H9 (cell line): ENCODE measurements around the gene GSTA5. TPM values are rescaled to one million over a fixed set of nuclear protein-coding genes. Genes with fewer than 3 reads are reported as not detected.

Experiments
- DNase-seq: peaks from one replicate; pipeline ENCODE4 v3.0.0-alpha.2; 2017
- H2AFZ ChIP-seq: one replicate; pipeline ENCODE4 v1.6.1; 2013; ENCODE audit warnings: mild to moderate bottlenecking, low read length, control low read depth, moderate library complexity
- H2AK5ac ChIP-seq: 2 replicates; pipeline ENCODE4 v1.6.1; 2013; ENCODE audit warnings: low read length, control low read depth, mixed read lengths; ENCODE audit not compliant: insufficient read length
- H2BK120ac ChIP-seq: one replicate; pipeline ENCODE4 v1.6.1; 2013; ENCODE audit warnings: low read depth, mild to moderate bottlenecking, low read length, control low read depth, inconsistent platforms; ENCODE audit not compliant: poor library complexity, severe bottlenecking
- H2BK12ac ChIP-seq: 2 replicates; pipeline ENCODE4 v1.6.1; 2013; ENCODE audit warnings: low read length, control low read depth, mixed read lengths, low read depth; ENCODE audit not compliant: insufficient read length
- H2BK15ac ChIP-seq: 2 replicates; pipeline ENCODE4 v1.6.1; 2013; ENCODE audit warnings: low read depth, low read length, control low read depth
- H2BK20ac ChIP-seq: one replicate; pipeline ENCODE4 v1.6.1; 2013; ENCODE audit warnings: low read depth, mild to moderate bottlenecking, low read length, control low read depth, inconsistent platforms; ENCODE audit not compliant: poor library complexity, severe bottlenecking
- H2BK5ac ChIP-seq: 2 replicates; pipeline ENCODE4 v1.6.1; 2013; ENCODE audit warnings: low read length, control low read depth, mixed read lengths; ENCODE audit not compliant: insufficient read length
- H3K14ac ChIP-seq: 2 replicates; pipeline ENCODE4 v1.6.1; 2013; ENCODE audit warnings: low read length, control low read depth; ENCODE audit not compliant: insufficient read depth
- H3K18ac ChIP-seq: 2 replicates; pipeline ENCODE4 v1.6.1; 2013; ENCODE audit warnings: low read depth, mild to moderate bottlenecking, mixed read lengths, low read length, control low read depth; ENCODE audit not compliant: insufficient read length
- H3K23ac ChIP-seq: 2 replicates; pipeline ENCODE4 v1.6.1; 2013; ENCODE audit warnings: low read length, control low read depth, mixed read lengths, low read depth; ENCODE audit not compliant: insufficient read length
- H3K23me2 ChIP-seq: 2 replicates; pipeline ENCODE4 v1.6.1; 2013; ENCODE audit warnings: low read depth, mild to moderate bottlenecking, mixed read lengths, low read length, control low read depth; ENCODE audit not compliant: insufficient read length, poor library complexity, severe bottlenecking
- H3K27ac ChIP-seq: 2 replicates; pipeline ENCODE4 v1.5.1; 2013; ENCODE audit warnings: low read length, control low read depth, mixed read lengths, low read depth; ENCODE audit not compliant: insufficient read length
- H3K27me3 ChIP-seq: 2 replicates; pipeline ENCODE4 v1.6.1; 2013; ENCODE audit warnings: low read length, control low read depth, inconsistent platforms; ENCODE audit not compliant: insufficient read depth
- H3K4ac ChIP-seq: 2 replicates; pipeline ENCODE4 v1.6.1; 2013; ENCODE audit warnings: low read depth, mild to moderate bottlenecking, control low read depth, inconsistent platforms, low read length, moderate library complexity
- H3K4me1 ChIP-seq: 2 replicates; pipeline ENCODE4 v1.6.1; 2013; ENCODE audit warnings: low read length, control low read depth, inconsistent platforms; ENCODE audit not compliant: insufficient read depth
- H3K4me2 ChIP-seq: 2 replicates; pipeline ENCODE4 v1.6.1; 2013; ENCODE audit warnings: low read length, control low read depth, mixed read lengths; ENCODE audit not compliant: insufficient read length, insufficient read depth
- H3K56ac ChIP-seq: 2 replicates; pipeline ENCODE4 v1.6.1; 2013; ENCODE audit warnings: low read depth, mild to moderate bottlenecking, mixed read lengths, low read length, control low read depth; ENCODE audit not compliant: insufficient read length
- H3K79me1 ChIP-seq: 2 replicates; pipeline ENCODE4 v1.6.1; 2013; ENCODE audit warnings: low read depth, mild to moderate bottlenecking, moderate library complexity, low read length, control low read depth, inconsistent platforms; ENCODE audit not compliant: insufficient read depth, poor library complexity, severe bottlenecking
- H3K79me2 ChIP-seq: 2 replicates; pipeline ENCODE4 v1.6.1; 2013; ENCODE audit warnings: low read length, control low read depth, inconsistent platforms; ENCODE audit not compliant: insufficient read depth
- H3K9ac ChIP-seq: 2 replicates; pipeline ENCODE4 v1.6.1; 2013; ENCODE audit warnings: low read length, control low read depth, mixed read lengths; ENCODE audit not compliant: insufficient read length; ENCODE audit errors: extremely low read depth
- H3K9me3 ChIP-seq: one replicate; pipeline ENCODE4 v1.6.1; 2013; ENCODE audit warnings: low read depth, low read length, inconsistent platforms; ENCODE audit not compliant: control insufficient read depth
- H3T11ph ChIP-seq: one replicate; pipeline ENCODE4 v1.6.1; 2013; ENCODE audit warnings: mild to moderate bottlenecking, low read length, control low read depth, inconsistent platforms
- H4K20me1 ChIP-seq: one replicate; pipeline ENCODE4 v1.6.1; 2013; ENCODE audit not compliant: control insufficient read depth, insufficient read length, insufficient read depth
- H4K5ac ChIP-seq: 2 replicates; pipeline ENCODE4 v1.6.1; 2013; ENCODE audit warnings: low read depth, mild to moderate bottlenecking, mixed read lengths, low read length, control low read depth; ENCODE audit not compliant: insufficient read length
- H4K8ac ChIP-seq: replicated peaks from 2 replicates; pipeline ENCODE4 v1.6.1; 2013; ENCODE audit warnings: low read length, control low read depth, mixed read lengths, low read depth; ENCODE audit not compliant: insufficient read length
- H4K91ac ChIP-seq: 2 replicates; pipeline ENCODE4 v1.6.1; 2013; ENCODE audit warnings: low read depth, mild to moderate bottlenecking, moderate library complexity, mixed read lengths, low read length, control low read depth; ENCODE audit not compliant: insufficient read length
- H3K27ac Mint-ChIP-seq, 3 experiments: 2 replicates in 2 of 3; 3 replicates in 1 of 3; pipeline ENCODE4 v1.8.0; 2020 to 2021; ENCODE audit warnings: mixed read lengths in 3 of 3, mild to moderate bottlenecking in 1 of 3, moderate library complexity in 1 of 3
- H3K27me3 Mint-ChIP-seq: 2 replicates; pipeline ENCODE4 v1.8.0; 2021; ENCODE audit warnings: low read depth, mild to moderate bottlenecking, moderate library complexity, mixed read lengths
- H3K36me3 Mint-ChIP-seq, 3 experiments: 2 replicates in 2 of 3; 3 replicates in 1 of 3; pipeline ENCODE4 v1.8.0; 2020 to 2021; ENCODE audit warnings: low read depth in 3 of 3, mixed read lengths in 3 of 3; ENCODE audit not compliant: insufficient read depth in 1 of 3
- H3K4me1 Mint-ChIP-seq, 2 experiments: 2 replicates each; pipeline ENCODE4 v1.8.0; 2020; ENCODE audit warnings: mixed read lengths in 2 of 2
- H3K4me3 Mint-ChIP-seq, 2 experiments: 2 replicates in 1 of 2; 3 replicates in 1 of 2; pipeline ENCODE4 v1.8.0; 2020 to 2021; ENCODE audit warnings: mild to moderate bottlenecking in 2 of 2, mixed read lengths in 2 of 2, moderate library complexity in 1 of 2
- H3K9me3 Mint-ChIP-seq, 2 experiments: 2 replicates in 1 of 2; 3 replicates in 1 of 2; pipeline ENCODE4 v1.8.0; 2020; ENCODE audit warnings: mild to moderate bottlenecking in 2 of 2, mixed read lengths in 2 of 2, moderate library complexity in 1 of 2
- WGBS: extraction: QIAGEN DNeasy Blood & Tissue Kit; methylation state at CpG from one replicate; pipeline ENCODE4 v1.1.7; 2013; ENCODE audit warnings: missing lambda C conversion rate, low lambda C conversion rate, mixed read lengths; ENCODE audit not compliant: insufficient read length; ENCODE audit errors: extremely low coverage; 5-methylcytosine and 5-hydroxymethylcytosine counted together
- total RNA-seq: library from RNA; stranded (reverse); gene quantifications from 2 replicates; pipeline ENCODE4 v1.2.1, GENCODE V29; 2021
- TF ChIP-seq, protein P1 (sequence below): fragments of 200-600 bp; sonication (generic); conservative IDR thresholded peaks from 3 replicates; pipeline ENCODE4 v1.8.0; 2021; ENCODE audit warnings: antibody characterized with exemption, mild to moderate bottlenecking

The GSTA5 gene
- total RNA-seq, 1 experiment from 2014 or later, result not detected

GRCh38 chr6:52788478-52788877 is 52.1 kb downstream of the GSTA5 start:
- no CpG with 5 or more reads among the region's 3 CpGs for WGBS
- H3K9me3 Mint-ChIP-seq, result peaks cover 11 to 22% of the 10 kb centered on the region in 2 experiments

More at GRCh38 chr6:52788478-52788877, 52.1 kb downstream of the GSTA5 start:
- Mint-ChIP-seq H3K4me1 (peaks cover 0 to 8% of the 10 kb centered on the region in 2 experiments; a peak in 2 of 4 replicates), H3K4me3 (no peak overlapping the region), H3K27ac (no peak overlapping the region), H3K36me3 (peaks cover 3 to 13% (median 5%) of the 10 kb centered on the region in 3 experiments), H3K27me3 (no peaks in the 10 kb centered on the region; the same call in 1 of the 2 replicates)
- Histone ChIP-seq H3K79me1 (no peaks in the 10 kb centered on the region), H2AFZ (no peak overlapping the region), H2BK5ac (no peak overlapping the region), H4K20me1 (no peaks in the 10 kb centered on the region), H3K14ac (no peak overlapping the region), H3K27ac (no peak overlapping the region), H3K56ac (no peak overlapping the region), H3K23me2 (no peaks in the 10 kb centered on the region), H4K5ac (no peak overlapping the region), H2BK20ac (no peak overlapping the region), H3K27me3 (no peaks in the 10 kb centered on the region), H3K9me3 (no peaks in the 10 kb centered on the region), H3K18ac (no peak overlapping the region), H3T11ph (no peak overlapping the region), H4K91ac (no peak overlapping the region), H3K4me1 (no peaks in the 10 kb centered on the region), H2AK5ac (no peak overlapping the region), H3K79me2 (no peaks in the 10 kb centered on the region), H3K4ac (no peak overlapping the region), H2BK12ac (no peak overlapping the region), H2BK120ac (no peak overlapping the region), H3K23ac (no peak overlapping the region), H3K4me2 (no peak overlapping the region), H4K8ac (no peak overlapping the region), H3K9ac (no peak overlapping the region), H2BK15ac (no peak overlapping the region)
- TF ChIP-seq, protein P1, sequence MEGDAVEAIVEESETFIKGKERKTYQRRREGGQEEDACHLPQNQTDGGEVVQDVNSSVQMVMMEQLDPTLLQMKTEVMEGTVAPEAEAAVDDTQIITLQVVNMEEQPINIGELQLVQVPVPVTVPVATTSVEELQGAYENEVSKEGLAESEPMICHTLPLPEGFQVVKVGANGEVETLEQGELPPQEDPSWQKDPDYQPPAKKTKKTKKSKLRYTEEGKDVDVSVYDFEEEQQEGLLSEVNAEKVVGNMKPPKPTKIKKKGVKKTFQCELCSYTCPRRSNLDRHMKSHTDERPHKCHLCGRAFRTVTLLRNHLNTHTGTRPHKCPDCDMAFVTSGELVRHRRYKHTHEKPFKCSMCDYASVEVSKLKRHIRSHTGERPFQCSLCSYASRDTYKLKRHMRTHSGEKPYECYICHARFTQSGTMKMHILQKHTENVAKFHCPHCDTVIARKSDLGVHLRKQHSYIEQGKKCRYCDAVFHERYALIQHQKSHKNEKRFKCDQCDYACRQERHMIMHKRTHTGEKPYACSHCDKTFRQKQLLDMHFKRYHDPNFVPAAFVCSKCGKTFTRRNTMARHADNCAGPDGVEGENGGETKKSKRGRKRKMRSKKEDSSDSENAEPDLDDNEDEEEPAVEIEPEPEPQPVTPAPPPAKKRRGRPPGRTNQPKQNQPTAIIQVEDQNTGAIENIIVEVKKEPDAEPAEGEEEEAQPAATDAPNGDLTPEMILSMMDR, result no peak
- DNase-seq, result no peak
